IPS-NIHi11 (cell line): ENCODE results near the gene NOP58.
A peak's percentile ranks its signal among the peaks of the same experiment; 100 is the strongest.
"Not testable (repeated sequence)": the region's sequence is repeated elsewhere in the genome, so short reads cannot be mapped to it uniquely, and the experiment has no call there.

ENCODE experiments used
- DNase-seq: peaks from one replicate; pipeline ENCODE4 v3.0.0; 2012; ENCODE audit warnings: mixed read lengths, low spot score

NOP58 gene, protein sequence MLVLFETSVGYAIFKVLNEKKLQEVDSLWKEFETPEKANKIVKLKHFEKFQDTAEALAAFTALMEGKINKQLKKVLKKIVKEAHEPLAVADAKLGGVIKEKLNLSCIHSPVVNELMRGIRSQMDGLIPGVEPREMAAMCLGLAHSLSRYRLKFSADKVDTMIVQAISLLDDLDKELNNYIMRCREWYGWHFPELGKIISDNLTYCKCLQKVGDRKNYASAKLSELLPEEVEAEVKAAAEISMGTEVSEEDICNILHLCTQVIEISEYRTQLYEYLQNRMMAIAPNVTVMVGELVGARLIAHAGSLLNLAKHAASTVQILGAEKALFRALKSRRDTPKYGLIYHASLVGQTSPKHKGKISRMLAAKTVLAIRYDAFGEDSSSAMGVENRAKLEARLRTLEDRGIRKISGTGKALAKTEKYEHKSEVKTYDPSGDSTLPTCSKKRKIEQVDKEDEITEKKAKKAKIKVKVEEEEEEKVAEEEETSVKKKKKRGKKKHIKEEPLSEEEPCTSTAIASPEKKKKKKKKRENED

DNA sequence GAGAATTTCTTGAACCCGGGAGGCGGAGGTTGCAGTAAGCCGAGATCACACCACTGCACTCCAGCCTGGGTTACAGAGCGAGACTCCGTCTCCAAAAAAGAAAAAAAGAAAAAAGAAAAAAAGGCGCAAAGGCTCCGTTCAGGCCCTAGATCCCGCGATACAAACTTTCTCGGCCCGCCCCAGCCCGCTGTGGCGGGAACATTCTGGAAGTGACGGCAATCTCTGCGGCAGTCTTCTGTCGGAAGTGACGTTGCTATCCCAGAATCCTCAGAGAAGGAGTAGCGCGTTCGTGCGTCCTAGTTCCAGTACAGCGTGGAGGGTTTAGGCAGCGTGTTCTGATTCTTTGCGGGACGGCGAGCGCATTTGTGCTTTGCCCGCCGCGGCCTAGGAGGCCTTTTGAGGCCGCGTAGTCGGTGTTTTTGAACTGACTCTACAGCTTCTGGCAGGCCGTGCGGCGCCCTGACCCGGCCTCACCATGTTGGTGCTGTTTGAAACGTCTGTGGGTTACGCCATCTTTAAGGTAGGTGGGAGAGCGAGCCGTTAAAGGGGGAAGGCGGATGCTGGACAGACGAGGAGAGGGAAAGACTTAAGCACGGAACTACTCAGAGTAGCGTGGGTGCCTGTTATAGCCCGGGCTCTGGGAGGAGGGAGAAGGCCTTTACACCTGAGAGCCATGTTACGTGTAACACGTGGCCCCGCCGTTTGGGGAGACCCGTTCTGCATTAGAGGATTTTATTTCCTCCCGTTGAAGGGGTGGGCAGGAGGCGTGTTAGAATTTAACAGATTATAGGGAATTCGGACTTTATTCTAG, at the start of gene NOP58:
NOP58 (plus strand) TSS at position 297 of the 811 bp plus-strand sequence; CDS start at position 476, 179 bp downstream.
- DNase-seq: peak; percentile 92

DNA sequence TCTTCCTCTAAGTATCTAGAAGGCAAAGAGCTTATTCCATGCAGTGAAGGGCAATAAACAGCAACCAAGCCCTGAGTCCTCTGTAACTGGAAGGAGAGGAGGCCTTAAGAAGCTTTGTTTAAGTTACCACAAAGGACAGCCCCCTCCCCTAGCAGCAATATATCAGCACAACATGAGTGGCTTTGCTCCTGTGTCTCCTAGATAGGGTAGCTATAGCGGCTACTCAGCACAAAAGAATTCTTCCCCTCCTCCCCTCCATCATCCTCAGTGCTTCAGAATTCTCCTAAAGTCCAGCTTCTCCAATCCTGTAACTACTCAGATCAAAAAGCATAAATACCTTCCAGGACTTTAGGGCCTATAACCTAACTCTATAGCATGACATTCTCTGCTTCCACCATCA, 43.7 kb upstream of the NOP58 start:
- DNase-seq: peak; percentile 20

DNA sequence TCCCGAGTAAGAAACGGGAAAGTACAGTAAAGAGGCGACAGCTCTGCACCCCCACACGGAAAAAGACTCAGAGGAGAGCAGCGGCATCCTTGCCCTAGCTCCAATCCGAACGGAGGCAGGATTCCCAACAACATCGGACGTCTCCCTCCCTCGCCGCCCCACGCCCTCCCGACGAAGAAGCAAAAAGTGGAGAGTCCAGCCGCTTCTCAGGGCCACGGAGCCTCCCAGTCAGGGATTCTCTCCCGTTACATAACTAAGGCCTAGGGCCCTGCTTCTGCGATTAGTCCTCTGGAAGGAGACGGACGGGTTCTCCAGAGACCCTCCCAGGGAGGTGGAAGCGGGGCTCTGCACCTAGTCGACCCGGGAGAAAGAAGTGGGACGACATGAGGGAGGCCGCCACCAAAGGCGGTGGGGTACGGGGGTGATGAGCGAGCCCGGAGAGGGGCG, 27.8 kb upstream of the NOP58 start:
- DNase-seq: peak; percentile 52

- DNase-seq: peak; percentile 95
These were observed 27.0 kb upstream of the NOP58 start, which contains the start of gene SUMO1 for GRCh38 chr2:202238234-202239197. Gene SUMO1 (minus strand): TSS chr2:202238597. CDS start chr2:202238451, 146 bp downstream.

GRCh38 chr2:202247710-202248109, 17.9 kb upstream of the NOP58 start:
- DNase-seq: not testable (repeated sequence)

DNA sequence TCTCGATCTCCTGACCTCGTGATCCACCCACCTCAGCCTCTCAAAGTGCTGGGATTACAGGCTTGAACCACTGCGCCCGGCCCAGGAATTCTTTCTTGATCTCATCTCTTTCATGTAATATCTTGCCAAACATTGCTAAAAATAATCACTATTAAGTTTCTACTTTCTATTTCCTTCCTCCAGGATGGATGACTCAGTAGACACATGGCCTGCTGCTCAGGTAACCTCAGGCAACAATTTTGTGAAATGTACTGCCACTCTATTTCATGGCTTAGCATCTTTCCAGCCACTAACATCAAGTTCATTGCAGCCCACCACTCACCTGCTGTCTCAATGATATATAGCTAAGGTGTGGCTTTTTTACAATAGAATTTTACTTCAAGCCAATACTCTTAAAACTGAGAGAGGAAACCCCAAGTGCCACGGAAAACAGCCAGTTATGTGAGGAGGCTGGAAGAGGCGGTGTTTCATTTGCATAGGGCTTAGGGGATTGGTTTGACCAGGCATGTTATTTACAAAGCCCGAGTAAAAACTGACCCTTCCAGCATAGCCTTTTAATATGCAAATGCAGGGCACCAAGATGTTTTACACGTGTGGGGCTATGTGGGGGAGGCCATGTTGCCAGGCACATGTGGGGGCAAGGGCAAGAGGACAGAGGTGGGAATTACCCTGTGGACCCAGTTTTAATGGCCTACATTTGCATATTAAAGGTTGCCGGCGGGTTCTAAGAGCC, 15.9 kb upstream of the NOP58 start:
- DNase-seq: peak; percentile 66

GRCh38 chr2:202251494-202251893, 14.1 kb upstream of the NOP58 start:
- DNase-seq: no peak

DNA sequence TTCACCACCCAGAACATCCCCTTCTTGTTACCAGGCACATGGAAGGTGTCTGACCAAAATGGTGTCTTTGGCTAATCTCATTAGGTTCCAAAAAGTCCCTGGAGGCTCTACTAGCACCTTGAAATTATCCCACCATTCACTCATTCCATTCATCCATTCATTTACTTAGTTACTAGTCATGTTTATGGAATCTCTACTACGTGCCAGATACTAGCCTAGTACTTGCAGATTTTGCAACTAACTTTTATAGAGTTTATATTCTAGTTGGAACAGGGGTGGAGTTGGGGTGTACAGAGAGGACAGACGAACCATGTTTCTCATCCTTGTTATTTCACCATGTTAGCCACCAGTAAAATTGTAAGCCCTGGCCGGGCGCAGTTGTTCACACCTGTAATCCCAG, 4.0 kb upstream of the NOP58 start:
- DNase-seq: no peak

- DNase-seq: no peak
These were observed 1.9 kb downstream of the NOP58 start for GRCh38 chr2:202267495-202267894.

GRCh38 chr2:202269585-202269984, 4.0 kb downstream of the NOP58 start:
- DNase-seq: no peak

DNA sequence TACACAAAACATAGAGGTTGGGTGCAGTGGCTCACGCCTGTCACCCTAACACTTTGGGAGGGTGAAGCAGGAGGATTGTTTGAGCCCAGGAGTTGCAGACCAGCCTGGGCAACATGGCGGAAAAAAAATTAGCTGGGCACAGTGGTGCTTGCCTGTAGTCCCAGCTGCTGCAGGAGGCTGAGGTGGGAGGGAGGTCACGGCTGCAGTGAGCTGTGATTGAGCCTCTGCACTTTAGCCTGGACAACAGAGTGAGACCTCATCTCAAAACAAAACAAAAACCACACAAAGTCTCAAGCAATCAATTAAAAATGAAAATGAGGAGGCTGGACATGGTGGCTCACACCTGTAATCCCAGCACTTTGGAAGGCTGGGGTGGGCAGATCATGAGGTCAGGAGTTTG, 4.9 kb downstream of the NOP58 start:
- no peak for DNase-seq

GRCh38 chr2:202276078-202276720, 10.6 kb downstream of the NOP58 start:
- not testable (repeated sequence) for DNase-seq

GRCh38 chr2:202278036-202278760, 12.6 kb downstream of the NOP58 start:
- DNase-seq: no peak

DNA sequence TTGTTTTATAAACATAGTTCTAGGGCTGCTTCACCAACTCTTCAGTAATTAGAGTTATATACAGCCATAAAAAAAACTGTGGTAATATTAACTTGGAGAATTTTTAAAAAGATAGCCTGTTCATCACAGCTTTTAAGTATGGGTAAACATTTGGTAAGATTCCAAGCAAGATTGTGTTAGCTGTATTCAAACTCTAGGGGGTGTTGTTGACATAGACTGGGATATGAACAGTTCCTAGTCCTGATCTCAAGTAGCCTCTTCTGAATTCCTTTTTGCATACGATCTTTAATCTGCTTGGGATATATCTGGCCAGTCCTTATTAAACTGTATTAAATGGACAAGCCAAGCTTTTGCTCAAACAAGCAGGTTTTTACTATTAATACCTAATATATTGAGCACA, 13.4 kb downstream of the NOP58 start:
- peak; percentile 38 for DNase-seq

DNA sequence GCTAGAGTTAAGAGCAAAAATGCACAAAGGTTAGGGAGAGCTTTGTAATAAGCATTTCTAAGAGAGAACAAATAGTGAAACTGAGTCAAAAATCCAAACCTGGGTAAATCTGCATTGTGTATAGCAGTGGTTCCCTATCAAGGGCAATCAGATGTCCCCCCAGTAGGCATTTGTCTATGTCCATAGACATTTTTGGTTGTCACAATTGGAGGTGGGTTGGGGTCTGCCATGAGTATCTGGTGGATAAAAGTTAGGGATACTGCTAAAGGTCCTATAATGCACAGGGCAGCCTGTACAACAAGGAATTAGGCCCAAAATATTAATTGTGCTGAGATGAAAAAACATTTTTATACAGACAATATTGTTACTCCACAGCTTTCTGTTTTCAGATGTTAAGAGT, 21.0 kb downstream of the NOP58 start:
- DNase-seq: no peak

DNA sequence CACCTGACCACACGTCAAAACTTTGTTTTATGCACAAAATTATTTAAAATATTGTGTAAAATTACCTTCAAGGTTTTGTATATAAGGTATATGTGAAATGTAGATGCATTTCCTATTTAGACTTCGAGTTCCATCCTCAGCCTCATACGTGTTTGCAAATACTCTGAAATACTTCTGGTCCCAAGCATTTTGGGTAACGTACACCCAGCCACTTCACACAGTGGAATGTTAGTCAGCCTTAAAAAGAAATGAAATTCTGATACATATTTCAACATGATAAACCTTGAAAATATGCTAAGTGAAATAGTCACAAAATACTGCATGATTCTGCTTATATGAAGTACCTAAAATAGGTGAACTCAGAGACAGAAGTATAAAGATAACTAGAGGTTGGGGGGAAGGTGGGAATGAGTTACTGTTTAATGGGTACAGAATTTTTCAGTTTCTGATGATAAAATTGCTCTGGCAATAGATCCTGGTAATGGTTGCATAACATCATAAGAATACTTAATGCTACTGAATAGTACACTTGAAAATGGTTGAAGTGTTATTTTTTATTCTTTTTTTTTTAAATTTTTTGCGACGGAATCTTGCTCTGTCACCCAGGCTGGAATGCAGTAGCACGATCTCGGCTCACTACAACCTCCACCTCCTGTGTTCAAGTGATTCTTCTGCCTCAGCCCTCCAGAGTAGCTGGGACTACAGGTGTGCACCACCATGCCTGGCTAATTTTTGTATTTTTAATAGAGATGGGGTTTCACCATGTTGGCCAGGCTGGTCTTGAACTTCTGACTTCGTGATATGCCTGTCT, 24.0 kb downstream of the NOP58 start:
- no peak for DNase-seq

DNA sequence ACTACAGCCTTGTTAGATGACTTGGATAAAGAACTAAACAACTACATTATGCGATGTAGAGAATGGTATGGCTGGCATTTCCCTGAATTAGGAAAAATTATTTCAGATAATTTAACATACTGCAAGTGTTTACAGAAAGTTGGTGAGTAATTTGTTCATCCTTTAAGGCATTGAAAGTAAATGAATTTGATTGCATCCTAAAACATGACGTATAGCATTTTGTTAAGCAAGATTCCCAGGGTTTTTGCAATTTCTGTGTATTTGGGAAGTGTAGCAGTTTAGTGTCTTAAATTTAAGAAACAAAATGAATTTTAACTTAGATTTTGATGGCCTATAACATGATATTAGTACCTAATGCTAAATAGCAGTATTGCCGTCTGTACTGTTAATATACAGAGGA, 24.8 kb downstream of the NOP58 start:
- no peak for DNase-seq

DNA sequence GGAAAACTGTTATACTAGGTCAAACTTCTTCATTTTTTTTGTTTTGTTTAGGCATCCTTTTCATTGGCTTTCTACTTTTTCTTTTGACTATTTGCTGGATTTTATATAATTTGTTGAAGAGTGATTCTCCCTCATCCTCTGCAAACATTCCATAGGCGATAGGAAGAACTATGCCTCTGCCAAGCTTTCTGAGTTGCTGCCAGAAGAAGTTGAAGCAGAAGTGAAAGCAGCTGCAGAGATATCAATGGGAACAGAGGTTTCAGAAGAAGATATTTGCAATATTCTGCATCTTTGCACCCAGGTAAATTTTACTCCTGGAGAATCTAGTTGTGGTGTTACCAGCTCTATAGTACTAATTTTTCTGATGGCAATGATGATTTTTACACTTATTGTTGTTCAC, 25.4 kb downstream of the NOP58 start:
- no peak for DNase-seq

GRCh38 chr2:202299712-202300111, 34.1 kb downstream of the NOP58 start:
- DNase-seq: no peak
